ENCODE results near the gene DEPDC4.
"Not testable (repeated sequence)": the region's sequence is repeated elsewhere in the genome, so short reads cannot be mapped to it uniquely, and the experiment has no call there.

Gene DEPDC4

GRCh38 chr12:100239589-100239988 is 27.3 kb downstream of the DEPDC4 start:
- Mint-ChIP-seq H3K4me1 (ENCODE audit: low read depth) (no peaks in the 10 kb centered on the region), H3K4me3 (no peak overlapping the region), H3K9me3 (no peaks in the 10 kb centered on the region), H3K36me3 (ENCODE audit: low read depth) (no peaks in the 10 kb centered on the region), H3K27ac (no peak overlapping the region), H3K27me3 (no peaks in the 10 kb centered on the region)

- Mint-ChIP-seq H3K27me3 (no peaks in the 10 kb centered on the region), H3K27ac (no peak overlapping the region), H3K36me3 (ENCODE audit: low read depth) (no peaks in the 10 kb centered on the region), H3K4me3 (no peak overlapping the region), H3K9me3 (no peaks in the 10 kb centered on the region), H3K4me1 (ENCODE audit: low read depth) (no peaks in the 10 kb centered on the region)
Observed at GRCh38 chr12:100238801-100239200, 28.1 kb downstream of the DEPDC4 start.

- Mint-ChIP-seq H3K4me3 (no peak overlapping the region), H3K4me1 (ENCODE audit: low read depth) (no peaks in the 10 kb centered on the region)
Observed at GRCh38 chr12:100234591-100235304, 32.1 kb downstream of the DEPDC4 start.

DNA sequence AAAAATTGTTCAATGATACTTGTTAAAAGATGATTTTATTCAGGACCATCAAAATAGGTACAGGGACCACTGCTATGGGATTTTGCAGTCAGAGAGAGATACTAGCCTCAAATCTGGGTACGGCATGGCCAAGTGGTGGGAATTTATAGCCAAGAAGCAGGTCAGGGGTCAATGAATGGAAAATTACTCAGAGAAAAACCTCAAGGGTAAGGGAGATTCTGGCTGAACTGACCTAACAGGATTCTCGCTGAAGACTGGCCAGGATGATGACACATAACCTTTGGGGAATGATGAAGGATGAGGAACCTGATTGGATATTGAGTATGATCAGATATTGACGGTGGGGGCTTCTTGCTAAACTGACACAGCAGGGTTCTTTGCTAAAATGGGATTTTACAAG is 32.7 kb downstream of the DEPDC4 start:
- no peaks in the 10 kb centered on the region for H3K27me3 Mint-ChIP-seq
- H3K4me3 Mint-ChIP-seq: no peak overlapping the region
- no peaks in the 10 kb centered on the region for H3K4me1 Mint-ChIP-seq (ENCODE audit: low read depth)
- no peaks in the 10 kb centered on the region for H3K9me3 Mint-ChIP-seq
- no peaks in the 10 kb centered on the region for H3K36me3 Mint-ChIP-seq (ENCODE audit: low read depth)
- H3K27ac Mint-ChIP-seq: no peak overlapping the region

More at GRCh38 chr12:100234591-100235304, 32.1 kb downstream of the DEPDC4 start:
- Mint-ChIP-seq H3K27ac (no peak overlapping the region), H3K36me3 (ENCODE audit: low read depth) (no peaks in the 10 kb centered on the region), H3K27me3 (no peaks in the 10 kb centered on the region), H3K9me3 (no peaks in the 10 kb centered on the region)

DNA sequence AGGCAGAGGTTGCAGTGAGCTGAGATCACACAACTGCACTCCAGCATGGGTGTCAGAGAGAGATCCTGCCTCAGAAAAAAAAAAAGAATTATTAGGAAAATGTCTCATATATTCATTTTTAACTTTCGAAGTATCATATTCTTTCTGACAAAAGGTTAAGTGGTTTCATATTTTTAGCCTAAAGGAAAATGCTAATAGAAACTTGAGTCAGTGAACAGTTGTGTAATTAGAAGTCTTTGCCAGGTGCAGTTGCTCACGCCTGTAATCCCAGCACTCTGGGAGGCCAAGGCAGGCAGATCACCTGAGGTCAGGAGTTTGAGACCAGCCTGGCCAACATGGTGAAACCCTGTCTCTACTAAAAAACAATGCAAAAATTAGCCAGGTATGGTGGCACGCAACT is 35.0 kb downstream of the DEPDC4 start:
- H3K4me3 Mint-ChIP-seq; H3K36me3 Mint-ChIP-seq (ENCODE audit: low read depth); H3K9me3 Mint-ChIP-seq; H3K4me1 Mint-ChIP-seq (ENCODE audit: low read depth); H3K27me3 Mint-ChIP-seq; H3K27ac Mint-ChIP-seq: not testable (repeated sequence)

- Mint-ChIP-seq H3K4me1 (ENCODE audit: low read depth) (no peaks in the 10 kb centered on the region), H3K9me3 (no peaks in the 10 kb centered on the region), H3K4me3 (no peak overlapping the region), H3K36me3 (ENCODE audit: low read depth) (peaks cover 5% of the 10 kb centered on the region), H3K27ac (no peak overlapping the region), H3K27me3 (no peaks in the 10 kb centered on the region)
Observed at GRCh38 chr12:100229876-100230275, 37.0 kb downstream of the DEPDC4 start.

GRCh38 chr12:100229036-100229635 is 37.7 kb downstream of the DEPDC4 start:
- Mint-ChIP-seq H3K9me3 (no peaks in the 10 kb centered on the region), H3K4me1 (ENCODE audit: low read depth) (no peaks in the 10 kb centered on the region), H3K27ac (no peak overlapping the region), H3K27me3 (no peaks in the 10 kb centered on the region), H3K4me3 (no peak overlapping the region), H3K36me3 (ENCODE audit: low read depth) (peaks cover 8% of the 10 kb centered on the region)

DNA sequence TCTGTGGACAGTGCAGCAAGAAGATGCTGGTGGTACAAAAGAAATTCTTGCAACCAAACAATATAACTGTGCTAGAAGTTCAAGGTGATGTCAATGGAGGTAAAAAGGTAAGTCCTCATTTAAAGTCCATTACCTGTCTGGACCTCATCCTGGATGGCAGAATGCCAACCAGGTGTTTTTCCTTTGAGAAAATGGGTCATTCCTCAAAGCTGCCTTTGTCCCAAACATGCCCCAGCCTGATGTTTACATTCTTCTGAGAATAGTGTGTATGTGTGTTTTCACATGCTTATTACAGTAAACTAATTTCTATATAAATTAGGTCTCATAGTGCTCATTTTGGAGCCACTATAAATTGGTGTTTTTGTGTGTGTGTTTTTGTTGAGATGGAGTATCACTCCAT is 41.4 kb downstream of the DEPDC4 start:
- H3K9me3 Mint-ChIP-seq: no peaks in the 10 kb centered on the region

GRCh38 chr12:100222173-100222572 is 44.7 kb downstream of the DEPDC4 start:
- not testable (repeated sequence) for H3K4me1 Mint-ChIP-seq (ENCODE audit: low read depth); H3K4me3 Mint-ChIP-seq; H3K9me3 Mint-ChIP-seq; H3K27ac Mint-ChIP-seq; H3K27me3 Mint-ChIP-seq
- H3K36me3 Mint-ChIP-seq (ENCODE audit: low read depth): peaks cover 34% of the 10 kb centered on the region

More for the DNA sequence above, 41.4 kb downstream of the DEPDC4 start:
- Mint-ChIP-seq H3K36me3 (ENCODE audit: low read depth) (peaks cover 25% of the 10 kb centered on the region), H3K4me3 (no peak overlapping the region), H3K27me3 (no peaks in the 10 kb centered on the region), H3K27ac (no peak overlapping the region), H3K4me1 (ENCODE audit: low read depth) (no peaks in the 10 kb centered on the region)

DNA sequence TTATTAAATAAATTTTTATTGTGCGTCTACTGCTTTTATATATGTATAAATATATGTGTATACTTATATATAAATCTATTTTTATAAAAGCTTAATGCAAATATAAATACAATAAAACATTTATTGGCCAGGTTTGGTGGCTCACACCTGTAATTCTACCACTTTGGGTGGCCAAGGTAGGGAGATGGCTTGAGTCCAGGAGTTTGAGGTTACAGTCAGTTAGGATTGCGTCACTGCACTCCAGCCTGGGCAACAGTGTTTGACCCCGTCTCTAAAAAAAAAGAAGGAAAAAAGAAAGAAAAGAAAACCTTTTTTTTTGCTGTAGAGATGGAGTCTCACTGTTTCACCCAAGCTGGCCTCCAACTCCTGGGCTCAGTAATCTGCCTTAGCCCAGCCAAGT is 45.4 kb downstream of the DEPDC4 start:
- no peaks in the 10 kb centered on the region for H3K27me3 Mint-ChIP-seq

GRCh38 chr12:100219328-100220109 is 47.4 kb downstream of the DEPDC4 start:
- peaks cover 36% of the 10 kb centered on the region for H3K36me3 Mint-ChIP-seq (ENCODE audit: low read depth)
- H3K27ac Mint-ChIP-seq: no peak overlapping the region
- H3K9me3 Mint-ChIP-seq: no peaks in the 10 kb centered on the region
- no peak overlapping the region for H3K4me3 Mint-ChIP-seq
- no peaks in the 10 kb centered on the region for H3K27me3 Mint-ChIP-seq
- H3K4me1 Mint-ChIP-seq (ENCODE audit: low read depth): no peaks in the 10 kb centered on the region

More for the DNA sequence above, 45.4 kb downstream of the DEPDC4 start:
- no peaks in the 10 kb centered on the region for H3K9me3 Mint-ChIP-seq
- no peak overlapping the region for H3K4me3 Mint-ChIP-seq
- H3K4me1 Mint-ChIP-seq (ENCODE audit: low read depth): no peaks in the 10 kb centered on the region
- peaks cover 35% of the 10 kb centered on the region for H3K36me3 Mint-ChIP-seq (ENCODE audit: low read depth)
- H3K27ac Mint-ChIP-seq: no peak overlapping the region

DNA sequence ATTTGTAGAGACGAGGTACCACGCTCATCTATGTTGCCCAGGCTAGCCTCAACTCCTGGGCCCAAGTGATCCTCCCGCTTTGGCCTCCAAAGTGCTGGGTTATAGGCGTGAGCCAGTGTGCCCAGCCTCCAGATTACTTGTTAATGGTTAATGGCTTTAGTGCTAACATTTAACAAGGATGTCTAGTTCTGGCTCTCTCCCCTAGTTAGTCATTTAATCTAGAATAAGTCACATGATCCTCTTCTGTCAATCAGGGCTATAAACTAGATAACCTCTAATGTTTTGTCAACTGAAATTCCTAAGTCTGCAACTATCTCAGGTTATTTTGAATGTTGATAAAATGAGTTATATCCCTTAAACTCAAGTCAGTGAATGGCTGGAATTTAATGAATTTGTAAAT is 50.5 kb downstream of the DEPDC4 start:
- Mint-ChIP-seq H3K27ac (no peak overlapping the region), H3K27me3 (no peaks in the 10 kb centered on the region), H3K9me3 (no peaks in the 10 kb centered on the region), H3K36me3 (ENCODE audit: low read depth) (peaks cover 28% of the 10 kb centered on the region), H3K4me3 (no peak overlapping the region), H3K4me1 (ENCODE audit: low read depth) (no peaks in the 10 kb centered on the region)

DNA sequence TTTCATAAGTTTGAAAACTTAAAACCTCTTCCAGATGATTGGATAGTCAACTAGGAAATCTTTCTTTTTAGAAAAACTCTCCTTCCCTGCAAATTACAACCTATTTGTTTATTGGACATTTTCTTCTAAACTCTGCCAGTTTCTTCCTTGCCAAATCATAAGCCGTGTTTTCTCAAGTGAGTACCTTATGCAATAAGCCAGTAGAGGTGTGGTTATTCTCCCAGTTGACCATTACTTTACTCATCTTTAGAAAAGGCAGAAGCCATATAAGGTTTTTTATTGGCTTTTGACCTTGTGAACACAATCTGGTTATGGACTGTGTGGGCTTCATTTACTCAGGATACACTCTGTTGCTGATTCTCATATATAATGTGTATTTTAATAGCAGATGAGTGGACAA is 51.7 kb downstream of the DEPDC4 start:
- Mint-ChIP-seq H3K36me3 (ENCODE audit: low read depth) (peaks cover 34% of the 10 kb centered on the region), H3K27ac (no peak overlapping the region), H3K27me3 (no peaks in the 10 kb centered on the region), H3K4me3 (no peak overlapping the region), H3K4me1 (ENCODE audit: low read depth) (no peaks in the 10 kb centered on the region), H3K9me3 (no peaks in the 10 kb centered on the region)

DNA sequence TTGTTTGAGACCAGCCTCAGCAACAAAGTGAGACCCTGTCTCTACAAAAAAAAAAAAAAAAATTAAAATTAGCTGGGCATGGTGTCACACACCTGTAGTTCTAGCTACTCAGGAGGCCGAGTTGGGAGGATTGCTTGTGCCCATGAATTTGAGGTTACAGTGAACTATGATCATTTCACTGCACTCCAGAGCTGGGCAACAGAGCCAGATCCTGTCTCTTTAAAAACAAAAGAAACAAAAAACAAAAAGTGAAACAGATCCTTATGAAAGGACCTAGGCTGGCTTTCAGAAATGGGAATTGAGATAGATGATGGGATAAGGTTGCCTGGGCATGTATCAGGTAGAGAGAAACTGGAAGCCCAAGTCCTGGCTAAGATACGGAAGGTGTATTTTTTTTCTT is 52.4 kb downstream of the DEPDC4 start:
- H3K4me3 Mint-ChIP-seq: no peak overlapping the region
- H3K27ac Mint-ChIP-seq: no peak overlapping the region
- H3K4me1 Mint-ChIP-seq (ENCODE audit: low read depth): no peaks in the 10 kb centered on the region
- H3K9me3 Mint-ChIP-seq: no peaks in the 10 kb centered on the region
- peaks cover 33% of the 10 kb centered on the region for H3K36me3 Mint-ChIP-seq (ENCODE audit: low read depth)
- no peaks in the 10 kb centered on the region for H3K27me3 Mint-ChIP-seq
